Thyroid gland (tissue), 4 donors: ENCODE data around the gene CDON.

Experiments
- CTCF ChIP-seq, 6 experiments: fragments of 200-600 bp in 3 of 6; fragments of 450-650 bp in 3 of 6; sonication (generic) in 3 of 6; IDR thresholded peaks; one replicate each; pipeline ENCODE4 v1.5.1; 2016 to 2019; ENCODE audit warnings: antibody characterized with exemption in 6 of 6, mild to moderate bottlenecking in 2 of 6, inconsistent platforms in 1 of 6, moderate library complexity in 1 of 6
- POLR2A ChIP-seq, 2 donors: fragments of 450-650 bp; IDR thresholded peaks; one replicate each; pipeline ENCODE4 v1.6.1; 2017; ENCODE audit warnings: antibody characterized with exemption in 2 of 2, mild to moderate bottlenecking in 2 of 2, moderate library complexity in 1 of 2

GRCh38 chr11:126025822-126026221 lies 36.8 kb downstream of the CDON start:
- TF ChIP-seq CTCF (IDR thresholded peaks at IDR 0.05) (no peak), POLR2A (IDR thresholded peaks at IDR 0.05) (no peak)
